Osteocyte (in vitro differentiated cells): Measurements from ENCODE around the gene SERPINB5. TPM values are rescaled to one million over a fixed set of nuclear protein-coding genes. Genes with fewer than 3 reads are reported as not detected.

Experiments used
- DNase-seq: peaks from one replicate; pipeline ENCODE4 v3.0.0; 2021; ENCODE audit warnings: mixed read lengths; ENCODE audit not compliant: unreplicated experiment; ENCODE audit errors: extremely low spot score
- H3K27ac Mint-ChIP-seq: one replicate; pipeline ENCODE4 v1.8.0; 2021; ENCODE audit warnings: mild to moderate bottlenecking, mixed read lengths; ENCODE audit not compliant: unreplicated experiment
- H3K27me3 Mint-ChIP-seq: one replicate; pipeline ENCODE4 v1.8.0; 2021; ENCODE audit warnings: mixed read lengths; ENCODE audit not compliant: unreplicated experiment
- H3K36me3 Mint-ChIP-seq: one replicate; pipeline ENCODE4 v1.8.0; 2021; ENCODE audit warnings: mixed read lengths; ENCODE audit not compliant: unreplicated experiment
- H3K4me1 Mint-ChIP-seq: one replicate; pipeline ENCODE4 v1.8.0; 2021; ENCODE audit warnings: mixed read lengths; ENCODE audit not compliant: unreplicated experiment
- H3K4me3 Mint-ChIP-seq: one replicate; pipeline ENCODE4 v1.8.0; 2021; ENCODE audit warnings: mild to moderate bottlenecking, moderate library complexity, mixed read lengths; ENCODE audit not compliant: unreplicated experiment
- H3K9me3 Mint-ChIP-seq: one replicate; pipeline ENCODE4 v1.8.0; 2021; ENCODE audit warnings: mixed read lengths; ENCODE audit not compliant: unreplicated experiment
- CTCF ChIP-seq: fragments of 200-600 bp; sonication (generic); IDR thresholded peaks from 2 replicates; pipeline ENCODE4 v1.5.0; 2021; ENCODE audit warnings: antibody characterized with exemption, mild to moderate bottlenecking, moderate library complexity
- total RNA-seq: library from RNA; stranded (reverse); gene quantifications from 2 replicates; pipeline ENCODE4 v1.2.1, GENCODE V29; 2021

SERPINB5 gene
- total RNA-seq, 1 donor from 2014 or later = not detected

GRCh38 chr18:63523660-63524059 lies 46.9 kb downstream of the SERPINB5 start:
- DNase-seq = no peak
- no peaks in the 10 kb centered on the region for H3K36me3 Mint-ChIP-seq
- H3K27me3 Mint-ChIP-seq = peaks cover 18% of the 10 kb centered on the region
- no peaks in the 10 kb centered on the region for H3K9me3 Mint-ChIP-seq
- no peak overlapping the region for H3K4me3 Mint-ChIP-seq
- no peak for TF ChIP-seq CTCF
- no peak overlapping the region for H3K27ac Mint-ChIP-seq
- H3K4me1 Mint-ChIP-seq = no peaks in the 10 kb centered on the region

- Mint-ChIP-seq H3K4me1 (no peaks in the 10 kb centered on the region), H3K36me3 (no peaks in the 10 kb centered on the region), H3K27me3 (peaks cover 10% of the 10 kb centered on the region), H3K27ac (no peak overlapping the region), H3K4me3 (no peak overlapping the region), H3K9me3 (no peaks in the 10 kb centered on the region)
- DNase-seq = no peak
- TF ChIP-seq CTCF = no peak
Measured at GRCh38 chr18:63527251-63527650, 50.5 kb downstream of the SERPINB5 start.

GRCh38 chr18:63528863-63529492 lies 52.2 kb downstream of the SERPINB5 start:
- DNase-seq = no peak
- no peaks in the 10 kb centered on the region for H3K27me3 Mint-ChIP-seq
- H3K27ac Mint-ChIP-seq = no peak overlapping the region
- no peaks in the 10 kb centered on the region for H3K36me3 Mint-ChIP-seq
- no peak overlapping the region for H3K4me3 Mint-ChIP-seq
- no peaks in the 10 kb centered on the region for H3K9me3 Mint-ChIP-seq
- H3K4me1 Mint-ChIP-seq = no peaks in the 10 kb centered on the region
- TF ChIP-seq CTCF = no peak

GRCh38 chr18:63532471-63532870 lies 55.7 kb downstream of the SERPINB5 start:
- DNase-seq = no peak
- no peaks in the 10 kb centered on the region for H3K4me1 Mint-ChIP-seq
- no peak for TF ChIP-seq CTCF
- no peaks in the 10 kb centered on the region for H3K9me3 Mint-ChIP-seq
- no peaks in the 10 kb centered on the region for H3K27me3 Mint-ChIP-seq
- H3K27ac Mint-ChIP-seq = no peak overlapping the region
- no peaks in the 10 kb centered on the region for H3K36me3 Mint-ChIP-seq
- H3K4me3 Mint-ChIP-seq = no peak overlapping the region

- H3K4me3 Mint-ChIP-seq = no peak overlapping the region
- H3K27ac Mint-ChIP-seq = no peak overlapping the region
- no peak for TF ChIP-seq CTCF
- no peaks in the 10 kb centered on the region for H3K9me3 Mint-ChIP-seq
- H3K36me3 Mint-ChIP-seq = no peaks in the 10 kb centered on the region
- no peaks in the 10 kb centered on the region for H3K27me3 Mint-ChIP-seq
- no peak for DNase-seq
- peaks cover 5% of the 10 kb centered on the region for H3K4me1 Mint-ChIP-seq
Measured at GRCh38 chr18:63534615-63535014, 57.9 kb downstream of the SERPINB5 start.
